Sigmoid colon (tissue), 7 donors: ENCODE measurements around the gene SLC29A4. TPM values are rescaled to one million over a fixed set of nuclear protein-coding genes. Genes with fewer than 3 reads are reported as not detected.
"Not testable (repeated sequence)": the region's sequence is repeated elsewhere in the genome, so short reads cannot be mapped to it uniquely, and the experiment has no call there.

Source experiments
- DNase-seq: peaks from one replicate; pipeline ENCODE4 v3.0.0-alpha.2; 2019
- H3K27ac ChIP-seq, 4 donors: fragments of 200-600 bp; sonication (generic); one replicate each; pipeline ENCODE4 v1.5.1; 2016 to 2019; ENCODE audit warnings: mild to moderate bottlenecking in 1 of 4
- H3K27me3 ChIP-seq, 3 donors: fragments of 200-600 bp; sonication (generic); one replicate each; pipeline ENCODE4 v1.5.1; 2019; ENCODE audit warnings: mild to moderate bottlenecking in 1 of 3
- H3K36me3 ChIP-seq, 4 donors: fragments of 200-600 bp; sonication (generic); one replicate each; pipeline ENCODE4 v1.5.1; 2016 to 2019
- H3K4me1 ChIP-seq, 4 donors: fragments of 200-600 bp; sonication (generic); one replicate each; pipeline ENCODE4 v1.5.1; 2017 to 2019
- H3K4me3 ChIP-seq, 4 donors: fragments of 200-600 bp; sonication (generic); one replicate each; pipeline ENCODE4 v1.5.1; 2017 to 2019; ENCODE audit warnings: mild to moderate bottlenecking in 2 of 4, moderate library complexity in 1 of 4
- H3K9me3 ChIP-seq, 4 donors: fragments of 200-600 bp in 3 of 4; sonication (generic) in 3 of 4; one replicate each; pipeline versions ENCODE4 v1.5.1 to v1.6.1; 2013 to 2019
- EP300 ChIP-seq, 4 donors: sonication (generic); formaldehyde crosslinking; IDR thresholded peaks; one replicate each; pipeline ENCODE4 v1.6.1; 2017; ENCODE audit warnings: antibody characterized with exemption in 4 of 4
- POLR2A ChIP-seq, 2 donors: fragments of 450-650 bp; IDR thresholded peaks; one replicate each; pipeline ENCODE4 v1.6.1; 2016; ENCODE audit warnings: antibody characterized with exemption in 2 of 2, mild to moderate bottlenecking in 2 of 2, moderate library complexity in 2 of 2
- POLR2AphosphoS5 ChIP-seq, 4 donors: sonication (generic); formaldehyde crosslinking; IDR thresholded peaks; one replicate each; pipeline ENCODE4 v1.6.1; 2017; ENCODE audit warnings: antibody characterized with exemption in 4 of 4
- WGBS, 2 donors: extraction: QIAGEN DNeasy Blood & Tissue Kit; methylation state at CpG; one replicate each; pipeline ENCODE4 v1.1.7; 2013; 5-methylcytosine and 5-hydroxymethylcytosine counted together
- intact Hi-C: fragments of 100-400 bp; cut with DNase I; formaldehyde crosslinking; loops from one replicate; pipeline ENCODE4 v1.15.1; 2023
- polyA plus RNA-seq, 3 donors: library from polyadenylated mRNA; stranded (reverse); fragments of 200-250 nt; gene quantifications; one replicate each; pipeline ENCODE4 v1.2.3, GENCODE V29; 2013
- total RNA-seq, 4 donors: library from RNA; depleted of rRNA; stranded (reverse); fragments of >200 nt; gene quantifications; one replicate each; pipeline ENCODE4 v1.1.0, GENCODE V29; 2016
- TF ChIP-seq, protein P1 (sequence below), 4 experiments: fragments of 450-650 bp in 3 of 4; fragments of 200-600 bp in 1 of 4; IDR thresholded peaks; one replicate each; pipeline ENCODE4 v1.5.1; 2016 to 2019; ENCODE audit warnings: antibody characterized with exemption in 4 of 4, mild to moderate bottlenecking in 3 of 4, moderate library complexity in 2 of 4
- donor health status: healthy with polysubstance abuse.
- donor health status: Bipolar disorder and iron deficiency.
- donor health status: healthy.

Gene SLC29A4
- total and polyA plus RNA-seq, 7 donors: 0.33 to 5.6 (median 1.8) TPM

DNA sequence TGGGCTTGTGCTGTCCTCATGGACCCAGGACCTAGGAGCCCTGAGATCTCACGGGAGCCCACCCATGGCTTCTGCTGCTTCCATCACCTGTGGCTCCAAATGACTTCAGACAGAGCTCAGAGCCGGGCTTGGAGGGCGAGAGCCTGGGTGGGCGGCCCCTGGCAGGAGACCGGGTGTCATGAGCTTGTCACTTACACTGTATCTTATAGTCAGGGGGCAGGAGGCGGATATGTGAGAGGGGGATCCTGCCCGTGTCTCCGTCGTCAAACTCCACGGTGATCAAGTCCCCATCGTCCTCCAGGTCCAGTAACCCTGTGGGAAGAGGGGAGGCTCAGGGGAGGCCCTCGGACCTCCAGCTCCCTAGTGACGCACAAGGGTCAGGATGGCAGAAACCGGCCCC, 33.0 kb downstream of the SLC29A4 start:
- Histone ChIP-seq H3K4me3 (no peak overlapping the region), H3K9me3 (peaks cover 0 to 8% (median 3%) of the 10 kb centered on the region in 4 donors), H3K27ac (no peak overlapping the region), H3K36me3 (peaks cover 41 to 97% (median 71%) of the 10 kb centered on the region in 4 donors), H3K27me3 (no peaks in the 10 kb centered on the region), H3K4me1 (peaks cover 0 to 3% (median 0%) of the 10 kb centered on the region in 4 donors)
- WGBS, 2 donors: 96 to 97% methylated on average over 14 of the region's 14 CpGs
- no peak for TF ChIP-seq POLR2AphosphoS5 (IDR thresholded peaks at IDR 0.05)
- TF ChIP-seq EP300 (IDR thresholded peaks at IDR 0.05): no peak
- TF ChIP-seq POLR2A (IDR thresholded peaks at IDR 0.05): no peak
- TF ChIP-seq, protein P1, sequence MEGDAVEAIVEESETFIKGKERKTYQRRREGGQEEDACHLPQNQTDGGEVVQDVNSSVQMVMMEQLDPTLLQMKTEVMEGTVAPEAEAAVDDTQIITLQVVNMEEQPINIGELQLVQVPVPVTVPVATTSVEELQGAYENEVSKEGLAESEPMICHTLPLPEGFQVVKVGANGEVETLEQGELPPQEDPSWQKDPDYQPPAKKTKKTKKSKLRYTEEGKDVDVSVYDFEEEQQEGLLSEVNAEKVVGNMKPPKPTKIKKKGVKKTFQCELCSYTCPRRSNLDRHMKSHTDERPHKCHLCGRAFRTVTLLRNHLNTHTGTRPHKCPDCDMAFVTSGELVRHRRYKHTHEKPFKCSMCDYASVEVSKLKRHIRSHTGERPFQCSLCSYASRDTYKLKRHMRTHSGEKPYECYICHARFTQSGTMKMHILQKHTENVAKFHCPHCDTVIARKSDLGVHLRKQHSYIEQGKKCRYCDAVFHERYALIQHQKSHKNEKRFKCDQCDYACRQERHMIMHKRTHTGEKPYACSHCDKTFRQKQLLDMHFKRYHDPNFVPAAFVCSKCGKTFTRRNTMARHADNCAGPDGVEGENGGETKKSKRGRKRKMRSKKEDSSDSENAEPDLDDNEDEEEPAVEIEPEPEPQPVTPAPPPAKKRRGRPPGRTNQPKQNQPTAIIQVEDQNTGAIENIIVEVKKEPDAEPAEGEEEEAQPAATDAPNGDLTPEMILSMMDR (IDR thresholded peaks at IDR 0.05): no peak
- intact Hi-C loops: no loop called here
- no peak for DNase-seq

DNA sequence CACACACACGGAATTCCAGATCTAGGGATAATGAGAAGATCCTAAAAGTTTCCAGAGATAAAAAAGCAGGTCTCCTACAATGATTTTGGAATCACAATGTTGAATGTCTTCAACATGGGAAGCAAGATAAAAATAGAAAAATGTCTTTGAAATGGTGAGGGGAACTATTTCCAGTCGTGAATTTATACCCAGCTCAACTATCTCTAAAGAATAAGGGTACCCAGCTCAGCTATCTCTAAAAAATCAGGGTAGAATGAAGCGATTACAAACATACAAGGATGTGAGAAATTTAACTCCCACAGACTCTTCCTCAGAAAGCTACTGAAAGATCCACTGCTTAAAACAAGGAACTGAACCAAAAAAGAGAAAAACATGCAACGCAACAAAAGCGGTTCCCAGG, 35.9 kb downstream of the SLC29A4 start:
- H3K4me3 ChIP-seq, H3K27ac ChIP-seq, H3K9me3 ChIP-seq, DNase-seq, H3K4me1 ChIP-seq, intact Hi-C loops, H3K27me3 ChIP-seq: not testable (repeated sequence)
- 94 to 98% methylated on average over 5 of the region's 5 CpGs for WGBS, 2 donors
- H3K36me3 ChIP-seq: peaks cover 25 to 97% (median 68%) of the 10 kb centered on the region in 4 donors

DNA sequence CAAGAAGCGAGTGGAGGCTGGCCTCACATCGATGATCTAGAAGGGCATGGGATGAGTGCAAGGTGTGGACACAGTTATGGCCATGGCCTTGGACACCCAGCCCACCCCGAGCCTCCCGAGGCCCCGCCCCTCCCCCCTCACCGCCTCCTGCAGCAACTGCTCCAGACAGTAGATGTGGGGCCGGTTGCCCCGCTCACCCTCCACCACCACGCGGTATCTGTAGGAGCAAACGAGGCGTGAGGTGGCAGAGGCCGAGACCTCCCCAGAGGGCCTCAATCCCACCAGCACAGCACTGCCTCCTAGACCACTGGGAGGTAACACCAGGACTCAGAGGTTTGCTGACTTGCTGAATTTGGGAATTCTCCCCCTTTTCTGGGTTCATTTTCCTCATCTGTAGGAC, 37.6 kb downstream of the SLC29A4 start:
- peaks cover 27 to 97% (median 75%) of the 10 kb centered on the region in 4 donors for H3K36me3 ChIP-seq
- no peak overlapping the region for H3K4me3 ChIP-seq
- WGBS, 2 donors: 97% methylated on average over 13 of the region's 13 CpGs
- no peak for DNase-seq
- intact Hi-C loops: no loop called here
- no peak overlapping the region for H3K27ac ChIP-seq
- H3K4me1 ChIP-seq: no peaks in the 10 kb centered on the region
- H3K9me3 ChIP-seq: peaks cover 0 to 8% (median 3%) of the 10 kb centered on the region in 4 donors
- H3K27me3 ChIP-seq: no peaks in the 10 kb centered on the region
- TF ChIP-seq, protein P1 (IDR thresholded peaks at IDR 0.05): no peak
- TF ChIP-seq POLR2A (IDR thresholded peaks at IDR 0.05) (no peak), EP300 (IDR thresholded peaks at IDR 0.05) (no peak), POLR2AphosphoS5 (IDR thresholded peaks at IDR 0.05) (no peak)

DNA sequence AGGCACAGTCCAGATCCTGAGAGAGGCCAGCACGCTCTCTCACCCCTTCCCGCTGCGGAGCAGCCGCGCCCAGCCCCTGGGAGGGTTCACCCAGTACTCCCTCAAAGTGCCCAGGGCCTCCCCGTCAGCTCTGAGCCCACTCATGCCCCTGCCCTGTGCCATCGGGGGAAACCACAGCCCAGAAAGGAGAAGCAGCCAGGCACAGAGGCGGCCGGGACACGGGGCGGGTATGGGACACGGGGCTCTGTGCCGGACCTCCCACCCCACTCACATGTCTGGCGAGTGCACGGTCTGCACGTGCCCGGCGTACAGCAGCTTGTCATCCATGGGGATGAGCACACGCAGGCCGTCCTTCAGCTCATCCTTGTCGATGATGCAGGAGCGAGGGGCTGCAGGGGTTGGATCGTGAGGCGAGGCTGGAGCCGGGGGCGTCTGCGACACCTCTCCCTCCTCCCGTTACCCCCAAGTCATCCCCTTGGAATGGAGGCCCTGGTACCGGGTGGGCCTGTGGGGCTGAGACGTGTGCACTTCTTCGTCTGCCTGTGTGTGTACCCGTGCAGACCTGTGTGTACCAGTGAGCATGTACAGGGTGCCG, 38.2 kb downstream of the SLC29A4 start:
- H3K36me3 ChIP-seq: peaks cover 24 to 97% (median 73%) of the 10 kb centered on the region in 4 donors
- TF ChIP-seq POLR2AphosphoS5 (IDR thresholded peaks at IDR 0.05) (no peak), POLR2A (IDR thresholded peaks at IDR 0.05) (no peak), EP300 (IDR thresholded peaks at IDR 0.05) (no peak)
- TF ChIP-seq, protein P1 (IDR thresholded peaks at IDR 0.05): no peak

DNA sequence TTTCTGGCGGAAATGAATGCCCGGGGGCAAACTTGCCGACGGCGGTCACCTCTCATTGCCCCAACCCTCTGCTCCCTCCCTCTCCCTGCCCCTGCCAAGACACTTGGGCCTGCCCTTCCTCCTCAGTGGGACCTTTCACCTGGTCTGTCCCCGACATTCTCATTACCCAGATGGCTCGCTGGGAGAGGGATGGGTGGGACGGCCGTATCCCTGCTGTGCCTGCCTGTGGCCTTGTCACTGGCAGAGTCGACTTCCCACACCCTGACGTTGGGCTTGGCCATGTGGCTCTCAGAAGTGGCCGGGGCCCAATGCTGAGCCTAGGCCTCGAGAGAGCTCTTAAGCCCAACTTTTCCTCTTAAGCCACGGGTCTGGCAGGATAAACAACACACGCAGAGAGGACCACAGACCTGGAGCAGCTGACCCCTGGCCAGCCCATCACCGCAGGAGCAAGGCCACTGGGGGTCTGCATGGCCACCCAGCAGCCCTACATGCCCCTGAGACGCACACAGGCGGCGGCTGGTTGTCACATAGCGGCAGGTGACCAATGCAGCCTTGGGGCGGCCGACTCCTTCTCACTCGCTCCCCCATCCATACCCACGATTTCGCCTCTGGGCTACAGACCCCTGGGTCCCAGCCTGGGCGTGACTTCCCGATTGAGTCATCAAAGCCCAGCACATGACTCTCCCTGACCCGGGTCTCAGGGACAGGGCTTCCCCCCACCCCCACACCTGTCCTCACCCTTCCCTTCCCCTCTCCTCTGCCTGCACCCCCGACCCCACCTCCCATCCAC, 40.1 kb downstream of the SLC29A4 start:
- intact Hi-C loops: no loop called here
- Histone ChIP-seq H3K9me3 (peaks cover 0 to 8% (median 3%) of the 10 kb centered on the region in 4 donors), H3K36me3 (peaks cover 28 to 94% (median 68%) of the 10 kb centered on the region in 4 donors), H3K27me3 (no peaks in the 10 kb centered on the region), H3K4me1 (peaks cover 0 to 9% (median 5%) of the 10 kb centered on the region in 4 donors), H3K4me3 (no peak overlapping the region), H3K27ac (no peak overlapping the region)
- no peak for DNase-seq
- TF ChIP-seq, protein P1 (IDR thresholded peaks at IDR 0.05): no peak
- TF ChIP-seq POLR2A (IDR thresholded peaks at IDR 0.05) (no peak), EP300 (IDR thresholded peaks at IDR 0.05) (no peak)
- 89 to 92% methylated on average over 29 of the region's 29 CpGs for WGBS, 2 donors

More for the DNA sequence above, 38.2 kb downstream of the SLC29A4 start:
- 98% methylated on average over 33 of the region's 33 CpGs for WGBS, 2 donors
- Histone ChIP-seq H3K27me3 (no peaks in the 10 kb centered on the region), H3K4me3 (no peak overlapping the region), H3K9me3 (peaks cover 0 to 8% (median 3%) of the 10 kb centered on the region in 4 donors), H3K4me1 (no peaks in the 10 kb centered on the region), H3K27ac (no peak overlapping the region)
- no peak for DNase-seq
- intact Hi-C loops: no loop called here

DNA sequence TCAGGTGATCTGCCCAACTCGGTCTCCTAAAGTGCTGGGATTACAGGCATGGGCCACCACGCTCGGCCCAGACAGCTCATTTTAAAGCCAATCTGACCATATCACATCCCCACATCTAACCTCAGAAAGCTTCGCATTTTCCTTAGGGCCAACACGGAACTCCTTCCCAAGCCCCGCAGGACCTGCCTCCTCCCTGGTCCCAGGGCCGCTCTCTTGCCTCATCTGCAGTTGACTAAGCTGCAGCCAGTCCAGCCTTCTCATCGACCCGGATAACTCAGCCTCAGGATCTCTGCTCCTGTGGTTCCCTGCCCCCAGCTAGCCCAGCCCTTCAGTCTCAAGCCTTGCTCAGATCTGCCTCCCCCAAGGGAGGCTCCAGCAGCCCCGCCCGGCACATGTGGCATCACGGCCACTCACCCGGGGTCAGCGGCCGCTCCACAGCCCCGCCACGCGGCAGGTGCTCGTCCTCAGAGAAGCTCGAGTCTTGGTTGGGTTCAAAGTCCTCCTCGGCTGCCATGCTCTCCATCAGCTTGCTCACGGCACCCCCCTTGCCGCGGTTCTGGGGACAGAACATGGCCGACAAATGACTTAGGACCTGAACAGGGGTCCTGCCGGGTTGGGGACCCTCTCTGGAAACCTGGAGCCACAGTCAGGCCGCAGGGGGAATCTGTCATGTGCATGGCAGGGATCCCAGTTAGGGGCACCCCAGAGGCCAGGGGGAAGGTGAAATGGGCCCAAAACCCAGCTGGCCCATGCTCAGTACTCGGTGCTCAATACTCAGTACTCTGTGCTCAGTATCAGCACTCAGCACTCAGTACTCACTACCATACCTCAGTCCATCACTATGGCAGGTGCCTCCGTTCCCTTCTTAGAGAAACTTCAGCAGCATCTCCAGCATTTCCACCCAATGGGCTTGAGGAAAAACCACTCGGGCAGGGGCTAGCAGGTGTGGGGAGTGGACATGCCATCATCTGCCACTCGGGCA, 41.3 kb downstream of the SLC29A4 start:
- peaks cover 0 to 14% (median 10%) of the 10 kb centered on the region in 4 donors for H3K4me1 ChIP-seq
- WGBS, 2 donors: 81 to 92% methylated on average over 30 of the region's 31 CpGs
- H3K9me3 ChIP-seq, intact Hi-C loops, H3K27me3 ChIP-seq, DNase-seq, H3K4me3 ChIP-seq: not testable (repeated sequence)
- peak overlapping the region in 1 of 4 donors; percentile 8 for H3K27ac ChIP-seq
- peaks cover 20 to 94% (median 66%) of the 10 kb centered on the region in 4 donors for H3K36me3 ChIP-seq
